ENCODE results near the gene TMEM132D.
A peak's percentile ranks its signal among the peaks of the same experiment; 100 is the strongest.

TMEM132D gene

GRCh38 chr12:129659961-129660622, 243.7 kb downstream of the TMEM132D start:
- peak; percentile 89 for DNase-seq (ENCODE audit: low read depth)

GRCh38 chr12:129657179-129657578, 246.6 kb downstream of the TMEM132D start:
- DNase-seq (ENCODE audit: low read depth): no peak

GRCh38 chr12:129651951-129652350, 251.9 kb downstream of the TMEM132D start:
- DNase-seq (ENCODE audit: low read depth): peak; percentile 21

- no peak for DNase-seq (ENCODE audit: low read depth)
Observed at GRCh38 chr12:129641926-129642325, 261.9 kb downstream of the TMEM132D start.

- DNase-seq (ENCODE audit: low read depth): no peak
Observed at GRCh38 chr12:129635021-129635685, 268.7 kb downstream of the TMEM132D start.

GRCh38 chr12:129631316-129631715, 272.5 kb downstream of the TMEM132D start:
- DNase-seq (ENCODE audit: low read depth): no peak

GRCh38 chr12:129629901-129630300, 273.9 kb downstream of the TMEM132D start:
- no peak for DNase-seq (ENCODE audit: low read depth)

- no peak for DNase-seq (ENCODE audit: low read depth)
Observed at GRCh38 chr12:129622566-129622965, 281.3 kb downstream of the TMEM132D start.

GRCh38 chr12:129619271-129619670, 284.6 kb downstream of the TMEM132D start:
- DNase-seq (ENCODE audit: low read depth): no peak

GRCh38 chr12:129617849-129618248, 286.0 kb downstream of the TMEM132D start:
- no peak for DNase-seq (ENCODE audit: low read depth)

GRCh38 chr12:129615001-129615400, 288.8 kb downstream of the TMEM132D start:
- peak; percentile 51 for DNase-seq (ENCODE audit: low read depth)

GRCh38 chr12:129614221-129614885, 289.5 kb downstream of the TMEM132D start:
- peak; percentile 76 for DNase-seq (ENCODE audit: low read depth)

- no peak for DNase-seq (ENCODE audit: low read depth)
Observed at GRCh38 chr12:129613314-129613713, 290.5 kb downstream of the TMEM132D start.

- DNase-seq (ENCODE audit: low read depth): no peak
Observed at GRCh38 chr12:129610601-129611120, 293.2 kb downstream of the TMEM132D start.

- no peak for DNase-seq (ENCODE audit: low read depth)
Observed at GRCh38 chr12:129607756-129608155, 296.1 kb downstream of the TMEM132D start.

GRCh38 chr12:129607301-129607700, 296.5 kb downstream of the TMEM132D start:
- peak; percentile 90 for DNase-seq (ENCODE audit: low read depth)

GRCh38 chr12:129606239-129606638, 297.6 kb downstream of the TMEM132D start:
- no peak for DNase-seq (ENCODE audit: low read depth)

- DNase-seq (ENCODE audit: low read depth): peak; percentile 69
Observed at GRCh38 chr12:129605666-129606065, 298.2 kb downstream of the TMEM132D start.

GRCh38 chr12:129604506-129604905, 299.3 kb downstream of the TMEM132D start:
- DNase-seq (ENCODE audit: low read depth): no peak

- DNase-seq (ENCODE audit: low read depth): no peak
Observed at GRCh38 chr12:129599406-129599805, 304.4 kb downstream of the TMEM132D start.

GRCh38 chr12:129594098-129594497, 309.7 kb downstream of the TMEM132D start:
- DNase-seq (ENCODE audit: low read depth): no peak

- DNase-seq (ENCODE audit: low read depth): no peak
Observed at GRCh38 chr12:129592449-129592848, 311.4 kb downstream of the TMEM132D start.

- no peak for DNase-seq (ENCODE audit: low read depth)
Observed at GRCh38 chr12:129589503-129589902, 314.3 kb downstream of the TMEM132D start.

Data from iris pigment epithelial cell (primary cell).